Measurements from ENCODE around the gene ID3.

The ID3 gene

GRCh38 chr1:23578311-23578996 is 19.2 kb upstream of the ID3 start:
- TF ChIP-seq ZNF76 (tag by site-specific recombination; IDR thresholded peaks at IDR 0.05; ENCODE audit: borderline replicate concordance, low read depth) (no peak), MYNN (tag by site-specific recombination; IDR thresholded peaks at IDR 0.05; ENCODE audit: borderline replicate concordance) (no peak), ZBTB26 (tag by site-specific recombination; optimal IDR thresholded peaks at IDR 0.05) (no peak), ZNF501 (tag by site-specific recombination; IDR thresholded peaks at IDR 0.05) (no peak), ZNF658 (tag by site-specific recombination; IDR thresholded peaks at IDR 0.05) (no peak), ZNF266 (tag by site-specific recombination; IDR thresholded peaks at IDR 0.05; ENCODE audit: low read depth) (no peak), ZNF768 (tag by site-specific recombination; IDR thresholded peaks at IDR 0.05) (no peak), ZNF670 (tag by site-specific recombination; IDR thresholded peaks at IDR 0.05; ENCODE audit: low read depth) (no peak), ZNF654 (tag by site-specific recombination; IDR thresholded peaks at IDR 0.05; ENCODE audit: low read depth) (no peak), ZNF132 (tag by site-specific recombination; IDR thresholded peaks at IDR 0.05; ENCODE audit: borderline replicate concordance) (no peak), OSR2 (tag by site-specific recombination; IDR thresholded peaks at IDR 0.05) (no peak), ZNF518A (tag by site-specific recombination; conservative IDR thresholded peaks at IDR 0.05; ENCODE audit: low read depth) (no peak), ZNF280D (tag by site-specific recombination; IDR thresholded peaks at IDR 0.05) (no peak), GLIS1 (tag by site-specific recombination; IDR thresholded peaks at IDR 0.05) (no peak), ZNF433 (tag by site-specific recombination; IDR thresholded peaks at IDR 0.05; ENCODE audit: low read depth) (no peak), KLF1 (tag by site-specific recombination; IDR thresholded peaks at IDR 0.05) (no peak), ZNF645 (tag by site-specific recombination; IDR thresholded peaks at IDR 0.05) (no peak), GFI1B (tag by site-specific recombination; IDR thresholded peaks at IDR 0.05) (no peak)
- Histone ChIP-seq H3K9me3 (ENCODE audit: control insufficient read depth, insufficient read depth, low read depth, low read length) (no peaks in the 10 kb centered on the region), H3K4me3 (ENCODE audit: low read depth, low read length) (no peak overlapping the region), H3K4me1 (ENCODE audit: control insufficient read depth, insufficient read depth, low read length) (no peaks in the 10 kb centered on the region), H3K36me3 (ENCODE audit: control insufficient read depth in 2 of 2, insufficient read depth in 1 of 2, low read length in 2 of 2) (no peaks in the 10 kb centered on the region), H3K27ac (ENCODE audit: extremely low read depth, low read depth, low read length) (no peak overlapping the region)
- ChIA-PET CTCF (interaction anchor here (1.3 to 1.6 kb wide), 2 partner anchors 14 to 20 kb away, joined by 3 to 5 read pairs; no protein-coding TSS in a partner anchor), POLR2A (no interaction called here)

Measured in HEK293 (cell line).